ENCODE data around the gene MCCC1. TPM values are rescaled to one million over a fixed set of nuclear protein-coding genes. Genes with fewer than 3 reads are reported as not detected.
"Not testable (repeated sequence)": the region's sequence is repeated elsewhere in the genome, so short reads cannot be mapped to it uniquely, and the experiment has no call there.

Gene MCCC1
- total RNA-seq, 1 experiment from 2014 or later, result 32.3 TPM

GRCh38 chr3:183103950-183104349, 4.7 kb upstream of the MCCC1 start:
- not testable (repeated sequence) for DNase-seq (ENCODE audit: low read depth)

GRCh38 chr3:183101040-183101439, 1.7 kb upstream of the MCCC1 start:
- DNase-seq (ENCODE audit: low read depth), result not testable (repeated sequence)

- no peak for DNase-seq (ENCODE audit: low read depth)
These were observed 1.1 kb upstream of the MCCC1 start for GRCh38 chr3:183100376-183100775.

DNA sequence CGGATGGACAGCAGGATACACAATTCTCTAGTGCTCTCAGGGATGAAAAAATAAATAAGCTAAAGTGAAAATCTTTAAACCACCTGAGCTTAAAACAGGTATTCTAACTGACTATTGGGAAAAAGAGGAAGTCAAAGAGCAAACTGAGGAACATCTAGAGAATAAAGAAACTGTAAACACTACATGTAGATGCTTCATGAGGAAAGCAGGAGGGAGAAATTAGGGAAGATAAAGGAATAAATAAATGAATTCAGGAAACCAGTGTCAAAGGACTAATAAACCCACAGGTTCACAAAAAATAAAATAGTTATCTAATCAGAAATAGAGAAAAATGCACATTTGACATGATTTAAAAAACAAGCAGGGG, 525 bp upstream of the MCCC1 start:
- no peak for DNase-seq (ENCODE audit: low read depth)

DNA sequence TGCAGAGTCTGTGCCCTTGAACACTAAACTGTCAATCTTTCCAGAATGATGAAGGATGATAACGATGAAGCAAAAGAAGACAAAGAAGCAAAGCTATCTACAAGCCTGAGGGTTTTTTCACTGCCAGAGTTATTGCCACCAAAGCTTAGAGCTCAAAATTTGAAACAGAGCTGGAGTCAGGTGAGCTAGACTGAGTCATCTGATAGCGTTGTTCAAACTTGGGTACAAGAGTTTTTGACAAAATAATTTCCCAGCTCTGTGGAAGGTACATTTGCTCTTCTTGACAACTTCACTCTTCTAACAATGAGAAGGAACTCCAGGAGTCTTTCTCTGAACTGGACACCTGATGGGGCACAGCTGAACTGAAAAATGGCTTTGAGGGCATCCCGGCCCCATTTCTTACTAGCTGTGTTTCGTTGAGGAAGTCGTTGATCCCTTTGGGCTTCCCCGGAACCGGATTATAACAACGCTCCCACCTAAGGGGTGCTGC, 715 bp downstream of the MCCC1 start:
- DNase-seq (ENCODE audit: low read depth), result no peak

- DNase-seq (ENCODE audit: low read depth), result no peak
These were observed 4.6 kb downstream of the MCCC1 start for GRCh38 chr3:183094711-183095110.

DNA sequence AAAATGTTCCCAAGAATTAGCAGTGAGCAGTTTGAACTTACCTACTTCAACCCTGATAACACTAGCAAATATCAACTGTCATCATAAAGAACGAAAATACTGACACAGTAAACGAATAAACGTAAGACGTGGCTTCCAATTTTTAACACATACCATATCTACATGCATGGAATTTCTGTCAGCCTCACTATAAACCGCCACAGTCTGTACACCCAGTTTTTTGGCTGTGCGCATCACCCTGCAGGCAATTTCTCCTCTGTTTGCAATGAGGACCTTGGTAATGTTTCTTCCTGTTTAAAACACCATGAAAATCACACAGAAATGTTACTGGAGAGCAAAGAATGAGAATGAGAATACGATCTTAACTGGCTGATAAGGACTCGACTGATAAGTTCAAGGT, 7.0 kb downstream of the MCCC1 start:
- no peak for DNase-seq (ENCODE audit: low read depth)

DNA sequence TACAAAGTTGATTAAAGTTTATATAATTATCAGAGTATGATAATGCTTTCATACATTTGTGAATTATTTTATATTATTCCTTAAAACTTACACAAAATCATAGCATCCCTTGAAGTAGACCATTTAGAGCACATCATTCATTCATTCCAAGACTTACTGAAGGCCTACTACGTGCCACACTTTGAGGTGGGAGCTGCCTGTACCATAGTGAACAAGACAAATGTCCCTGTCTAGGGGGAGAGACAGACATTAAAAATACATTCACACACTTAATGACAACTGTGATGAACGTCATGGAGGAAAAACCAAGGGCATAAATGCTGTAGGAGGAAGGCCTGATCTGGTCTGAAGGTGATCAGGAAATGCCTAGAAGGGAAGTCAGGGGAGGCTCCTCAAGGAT, 12.1 kb downstream of the MCCC1 start:
- DNase-seq (ENCODE audit: low read depth), result no peak

- DNase-seq (ENCODE audit: low read depth), result peak; percentile 30
These were observed 13.5 kb downstream of the MCCC1 start for GRCh38 chr3:183085634-183086390.

- DNase-seq (ENCODE audit: low read depth), result no peak
These were observed 16.9 kb downstream of the MCCC1 start for GRCh38 chr3:183082355-183082915.

DNA sequence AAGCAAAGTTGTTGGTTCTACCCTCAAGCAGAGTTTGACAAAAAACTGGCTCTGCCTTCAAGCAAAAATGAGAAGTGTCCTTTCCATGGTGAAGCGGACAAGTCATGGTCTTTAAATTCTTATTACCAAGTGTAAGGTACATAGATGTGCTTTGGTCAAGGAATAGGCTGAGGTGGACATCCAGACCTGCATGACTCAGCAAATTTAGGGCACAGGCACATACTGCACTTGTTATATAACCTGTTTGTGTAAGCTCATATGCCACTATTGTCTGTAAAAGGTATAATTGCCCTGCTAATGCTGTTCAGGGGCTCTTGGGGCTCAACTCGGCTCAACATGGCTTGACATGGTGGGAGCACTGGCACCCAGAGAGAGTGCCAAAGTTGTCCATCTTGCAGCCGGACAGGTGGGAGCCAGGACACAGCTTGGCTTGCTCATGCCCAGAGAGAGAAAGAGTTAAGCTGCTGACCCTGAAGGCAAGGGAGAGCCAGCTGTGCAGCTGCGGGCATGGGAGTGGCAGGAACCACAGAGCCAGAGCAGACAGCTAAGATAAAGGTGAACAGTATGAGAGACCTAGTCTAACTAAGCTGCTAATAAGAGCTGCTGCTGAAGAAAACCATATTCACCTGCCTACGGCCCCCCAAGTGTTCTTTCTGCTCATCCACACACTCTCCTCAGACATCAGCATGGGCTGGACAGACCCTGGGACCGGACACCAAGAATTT, 17.7 kb downstream of the MCCC1 start:
- no peak for DNase-seq (ENCODE audit: low read depth)

DNA sequence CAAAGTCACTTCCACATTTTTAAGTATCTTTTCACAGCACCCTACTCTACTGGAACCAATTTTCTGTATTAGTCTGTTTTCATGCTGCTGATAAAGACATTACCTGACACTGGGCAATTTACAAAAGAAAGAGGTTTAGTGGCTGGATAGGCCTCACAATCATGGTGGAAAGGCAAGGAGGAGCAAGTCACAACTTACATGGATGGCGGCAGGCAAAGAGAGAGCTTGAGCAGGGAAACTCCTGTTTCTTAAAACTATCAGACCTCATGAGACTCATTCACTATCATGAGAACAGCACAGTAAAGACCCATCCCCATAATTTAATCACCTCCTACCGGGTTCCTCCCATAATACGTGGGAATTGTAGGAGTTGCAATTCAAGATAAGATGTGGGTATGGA, 18.7 kb downstream of the MCCC1 start:
- no peak for DNase-seq (ENCODE audit: low read depth)

GRCh38 chr3:183074881-183075280, 24.4 kb downstream of the MCCC1 start:
- DNase-seq (ENCODE audit: low read depth), result no peak

- DNase-seq (ENCODE audit: low read depth), result no peak
These were observed 25.0 kb downstream of the MCCC1 start for GRCh38 chr3:183074261-183074660.

- DNase-seq (ENCODE audit: low read depth), result peak; percentile 16
These were observed 25.5 kb downstream of the MCCC1 start for GRCh38 chr3:183073839-183074238.

DNA sequence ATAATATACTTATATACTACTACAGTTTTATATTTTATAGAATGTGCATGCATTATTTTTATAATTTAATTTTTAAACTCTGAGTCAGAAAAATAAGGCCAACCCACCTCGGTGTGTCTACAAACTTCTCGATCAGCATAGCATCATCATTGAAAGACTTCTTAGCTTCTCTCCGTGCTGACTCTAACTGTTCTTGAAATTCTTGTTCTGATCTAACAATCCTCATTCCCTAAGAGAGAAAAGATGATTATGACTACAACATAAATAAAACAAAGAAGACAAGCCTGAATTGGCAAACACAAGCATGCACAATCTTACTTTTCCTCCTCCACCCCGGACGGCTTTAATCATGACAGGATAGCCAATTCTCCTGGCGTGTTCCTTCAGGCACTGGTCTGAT, 28.4 kb downstream of the MCCC1 start:
- no peak for DNase-seq (ENCODE audit: low read depth)

GRCh38 chr3:183069086-183069485, 30.2 kb downstream of the MCCC1 start:
- DNase-seq (ENCODE audit: low read depth), result no peak

DNA sequence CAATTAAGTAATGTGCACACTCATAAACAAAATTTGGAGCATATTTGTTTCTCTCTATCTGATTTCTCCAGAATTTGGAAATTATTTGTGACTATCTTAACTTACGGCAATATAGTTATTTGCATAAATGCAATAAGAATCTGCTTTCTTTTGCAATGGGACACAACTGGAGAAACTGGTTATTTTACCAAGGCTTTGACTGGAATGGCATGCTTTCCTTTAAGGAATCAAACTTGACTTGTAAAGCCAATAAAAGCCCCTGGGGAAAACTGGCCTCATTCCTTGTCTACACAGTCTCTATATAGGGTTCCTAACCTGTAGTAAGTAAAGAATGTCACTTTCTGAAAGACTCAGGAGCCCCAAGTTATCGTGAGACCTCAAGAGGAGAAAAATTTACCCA, 32.4 kb downstream of the MCCC1 start:
- not testable (repeated sequence) for DNase-seq (ENCODE audit: low read depth)

GRCh38 chr3:183064475-183064874, 34.8 kb downstream of the MCCC1 start:
- no peak for DNase-seq (ENCODE audit: low read depth)

GRCh38 chr3:183061391-183062172, 37.7 kb downstream of the MCCC1 start:
- peak; percentile 63 for DNase-seq (ENCODE audit: low read depth)

DNA sequence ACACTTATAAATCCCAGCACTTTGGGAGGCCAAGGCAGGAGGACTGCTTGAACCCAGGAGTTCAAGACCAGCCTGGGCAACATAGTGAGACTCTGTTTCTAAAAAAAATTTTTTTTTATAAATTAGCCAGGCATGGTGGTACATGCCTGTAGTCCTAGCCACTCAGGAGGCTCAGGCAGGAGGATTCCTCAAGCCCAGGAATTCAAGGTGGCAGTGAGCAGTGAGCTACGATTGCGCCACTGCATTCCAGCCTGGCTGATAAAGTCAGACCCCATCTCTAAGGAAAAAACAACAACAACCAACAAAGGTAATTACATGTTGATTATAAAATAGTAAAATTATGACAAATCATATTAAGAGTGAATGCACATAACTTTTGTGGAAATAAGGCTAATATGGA, 40.9 kb downstream of the MCCC1 start:
- no peak for DNase-seq (ENCODE audit: low read depth)

GRCh38 chr3:183050706-183051105, 48.6 kb downstream of the MCCC1 start:
- no peak for DNase-seq (ENCODE audit: low read depth)

Data from Daoy (cell line).